Measurements from ENCODE around the gene SCUBE3.

The SCUBE3 gene

GRCh38 chr6:35181933-35182612 lies 31.7 kb upstream of the SCUBE3 start:
- DNase-seq (ENCODE audit: low spot score) = no peak

- no peak for DNase-seq (ENCODE audit: low spot score)
Measured at GRCh38 chr6:35183281-35183680, 30.5 kb upstream of the SCUBE3 start.

GRCh38 chr6:35183935-35184334 lies 29.8 kb upstream of the SCUBE3 start:
- DNase-seq (ENCODE audit: low spot score) = no peak

GRCh38 chr6:35184580-35185301 lies 29.0 kb upstream of the SCUBE3 start:
- no peak for DNase-seq (ENCODE audit: low spot score)

- DNase-seq (ENCODE audit: low spot score) = no peak
Measured at GRCh38 chr6:35185302-35185681, 28.5 kb upstream of the SCUBE3 start.

GRCh38 chr6:35185971-35186370 lies 27.8 kb upstream of the SCUBE3 start:
- DNase-seq (ENCODE audit: low spot score) = no peak

GRCh38 chr6:35186571-35186970 lies 27.2 kb upstream of the SCUBE3 start:
- no peak for DNase-seq (ENCODE audit: low spot score)

- DNase-seq (ENCODE audit: low spot score) = no peak
Measured at GRCh38 chr6:35188886-35189285, 24.9 kb upstream of the SCUBE3 start.

GRCh38 chr6:35190306-35190705 lies 23.4 kb upstream of the SCUBE3 start:
- no peak for DNase-seq (ENCODE audit: low spot score)

- no peak for DNase-seq (ENCODE audit: low spot score)
Measured at GRCh38 chr6:35191889-35192288, 21.9 kb upstream of the SCUBE3 start.

GRCh38 chr6:35192301-35192860 lies 21.4 kb upstream of the SCUBE3 start:
- no peak for DNase-seq (ENCODE audit: low spot score)

- no peak for DNase-seq (ENCODE audit: low spot score)
Measured at GRCh38 chr6:35194390-35194789, 19.4 kb upstream of the SCUBE3 start.

- no peak for DNase-seq (ENCODE audit: low spot score)
Measured at GRCh38 chr6:35195120-35195780, 18.5 kb upstream of the SCUBE3 start.

GRCh38 chr6:35197196-35197595 lies 16.6 kb upstream of the SCUBE3 start:
- DNase-seq (ENCODE audit: low spot score) = no peak

- DNase-seq (ENCODE audit: low spot score) = no peak
Measured at GRCh38 chr6:35199866-35200265, 13.9 kb upstream of the SCUBE3 start.

- DNase-seq (ENCODE audit: low spot score) = no peak
Measured at GRCh38 chr6:35202066-35202546, 11.7 kb upstream of the SCUBE3 start.

- no peak for DNase-seq (ENCODE audit: low spot score)
Measured at GRCh38 chr6:35203152-35203670, 10.5 kb upstream of the SCUBE3 start.

- no peak for DNase-seq (ENCODE audit: low spot score)
Measured at GRCh38 chr6:35203680-35204079, 10.1 kb upstream of the SCUBE3 start.

- DNase-seq (ENCODE audit: low spot score) = no peak
Measured at GRCh38 chr6:35206346-35206745, 7.4 kb upstream of the SCUBE3 start.

GRCh38 chr6:35208419-35208818 lies 5.3 kb upstream of the SCUBE3 start:
- no peak for DNase-seq (ENCODE audit: low spot score)

GRCh38 chr6:35209081-35209480 lies 4.7 kb upstream of the SCUBE3 start:
- no peak for DNase-seq (ENCODE audit: low spot score)

- no peak for DNase-seq (ENCODE audit: low spot score)
Measured at GRCh38 chr6:35209622-35210247, 4.0 kb upstream of the SCUBE3 start.
